Natural killer cell (primary cell): ENCODE measurements around the gene LRP1B. TPM values are rescaled to one million over a fixed set of nuclear protein-coding genes. Genes with fewer than 3 reads are reported as not detected.

Source experiments
- ATAC-seq, 3 donors: fragments of 150-1000 bp in 2 of 3; fragments of 200-7000 bp in 1 of 3; cut with Tn5 transposase; 1 replicate in 1 of 3; 2 replicates in 2 of 3; pipeline ENCODE4 v1.10.0; 2021; ENCODE audit warnings: mild to moderate bottlenecking in 2 of 3, moderate library complexity in 2 of 3
- DNase-seq, 2 donors: peaks; one replicate each; pipeline versions ENCODE4 v3.0.0 to v3.0.0-alpha.2; 2013 to 2021; ENCODE audit warnings: mixed read lengths in 1 of 2
- H3K27ac ChIP-seq: one replicate; pipeline ENCODE4 v1.5.1; 2013; ENCODE audit warnings: mild to moderate bottlenecking, low read length
- H3K27me3 ChIP-seq: one replicate; pipeline ENCODE4 v1.6.1; 2013; ENCODE audit warnings: low read length; ENCODE audit not compliant: control insufficient read depth, insufficient read depth
- H3K36me3 ChIP-seq: one replicate; pipeline ENCODE4 v1.6.1; 2013; ENCODE audit warnings: low read length; ENCODE audit not compliant: control insufficient read depth, insufficient read depth
- H3K4me1 ChIP-seq: one replicate; pipeline ENCODE4 v1.6.1; 2013; ENCODE audit warnings: low read length; ENCODE audit not compliant: control insufficient read depth, insufficient read depth
- H3K4me3 ChIP-seq: one replicate; pipeline ENCODE4 v1.5.1; 2013; ENCODE audit warnings: low read length
- H3K9me3 ChIP-seq: one replicate; pipeline ENCODE4 v1.6.1; 2013; ENCODE audit warnings: low read length; ENCODE audit not compliant: control insufficient read depth, insufficient read depth
- H3K27ac Mint-ChIP-seq, 2 donors: one replicate each; pipeline ENCODE4 v1.8.0; 2022; ENCODE audit warnings: mild to moderate bottlenecking in 2 of 2, mixed read lengths in 2 of 2, moderate library complexity in 1 of 2
- H3K27me3 Mint-ChIP-seq, 2 donors: one replicate each; pipeline ENCODE4 v1.8.0; 2022; ENCODE audit warnings: low read depth in 2 of 2, mixed read lengths in 2 of 2
- H3K36me3 Mint-ChIP-seq: one replicate; pipeline ENCODE4 v1.8.0; 2022; ENCODE audit warnings: mixed read lengths
- H3K4me1 Mint-ChIP-seq, 2 donors: one replicate each; pipeline ENCODE4 v1.8.0; 2022; ENCODE audit warnings: mixed read lengths in 2 of 2
- H3K4me3 Mint-ChIP-seq: one replicate; pipeline ENCODE4 v1.8.0; 2022; ENCODE audit warnings: mild to moderate bottlenecking, moderate library complexity, mixed read lengths
- H3K9me3 Mint-ChIP-seq, 2 donors: one replicate each; pipeline ENCODE4 v1.8.0; 2022; ENCODE audit warnings: mixed read lengths in 2 of 2
- CTCF ChIP-seq: fragments of 200-600 bp; IDR thresholded peaks from one replicate; pipeline ENCODE4 v1.8.0; 2022; ENCODE audit warnings: antibody characterized with exemption
- WGBS: methylation state at CpG from one replicate; pipeline ENCODE4 v1.1.7; 2013; ENCODE audit warnings: missing lambda C conversion rate; ENCODE audit not compliant: insufficient coverage; 5-methylcytosine and 5-hydroxymethylcytosine counted together
- intact Hi-C: fragments of 100-400 bp; cut with micrococcal nuclease; formaldehyde crosslinking; loops from one replicate; pipeline ENCODE4 v1.14.2; 2022
- total RNA-seq, 4 donors: library from RNA; stranded (reverse); fragments of 120-200 nt in 1 of 4; gene quantifications; one replicate each; pipeline versions ENCODE4 v1.2.3 to v1.2.4, GENCODE V29; 2013 to 2022

The LRP1B gene
- total RNA-seq, 3 donors from 2014 or later (not counting 1 experiment from before 2014, with no cell fraction given) = 0.05 TPM; not detected in 2

GRCh38 chr2:141611176-141611571, 519.6 kb downstream of the LRP1B start:
- Mint-ChIP-seq H3K4me1 (no peaks in the 10 kb centered on the region), H3K27ac (no peak overlapping the region), H3K27me3 (no peaks in the 10 kb centered on the region), H3K9me3 (peaks cover 11 to 13% of the 10 kb centered on the region in 2 donors), H3K36me3 (no peaks in the 10 kb centered on the region), H3K4me3 (no peak overlapping the region)
- Histone ChIP-seq H3K27ac (no peak overlapping the region), H3K4me1 (no peaks in the 10 kb centered on the region), H3K4me3 (no peak overlapping the region), H3K9me3 (no peaks in the 10 kb centered on the region), H3K36me3 (no peaks in the 10 kb centered on the region), H3K27me3 (no peaks in the 10 kb centered on the region)
- no peak for ATAC-seq
- intact Hi-C loops = no loop called here
- TF ChIP-seq CTCF = no peak
- no CpG with 5 or more reads among the region's 1 CpG for WGBS
- no peak for DNase-seq

- Histone ChIP-seq H3K27me3 (no peaks in the 10 kb centered on the region), H3K4me3 (no peak overlapping the region), H3K36me3 (no peaks in the 10 kb centered on the region), H3K9me3 (no peaks in the 10 kb centered on the region), H3K4me1 (no peaks in the 10 kb centered on the region), H3K27ac (no peak overlapping the region)
- Mint-ChIP-seq H3K4me3 (no peak overlapping the region), H3K27me3 (no peaks in the 10 kb centered on the region), H3K27ac (no peak overlapping the region), H3K4me1 (no peaks in the 10 kb centered on the region), H3K36me3 (no peaks in the 10 kb centered on the region), H3K9me3 (peaks cover 11 to 13% of the 10 kb centered on the region in 2 donors)
- intact Hi-C loops = no loop called here
- DNase-seq (no peak), ATAC-seq (no peak)
- 64% methylated on average over 3 of the region's 6 CpGs for WGBS
- TF ChIP-seq CTCF = no peak
Measured at GRCh38 chr2:141610564-141611175, 520.1 kb downstream of the LRP1B start.

GRCh38 chr2:141605163-141605562, 525.7 kb downstream of the LRP1B start:
- H3K4me3 Mint-ChIP-seq = no peak overlapping the region
- H3K36me3 Mint-ChIP-seq = no peaks in the 10 kb centered on the region
- H3K27me3 ChIP-seq = no peaks in the 10 kb centered on the region
- H3K27ac ChIP-seq = no peak overlapping the region
- peaks cover 8% of the 10 kb centered on the region for H3K9me3 ChIP-seq
- no peaks in the 10 kb centered on the region for H3K27me3 Mint-ChIP-seq
- H3K27ac Mint-ChIP-seq = no peak overlapping the region
- TF ChIP-seq CTCF = no peak
- no peaks in the 10 kb centered on the region for H3K4me1 ChIP-seq
- DNase-seq = no peak
- H3K4me1 Mint-ChIP-seq = no peaks in the 10 kb centered on the region
- intact Hi-C loops = no loop called here
- H3K36me3 ChIP-seq = no peaks in the 10 kb centered on the region
- H3K9me3 Mint-ChIP-seq = peaks cover 4 to 10% of the 10 kb centered on the region in 2 donors
- H3K4me3 ChIP-seq = no peak overlapping the region
- ATAC-seq = no peak

- H3K36me3 Mint-ChIP-seq = no peaks in the 10 kb centered on the region
- ATAC-seq = no peak
Measured at GRCh38 chr2:141601511-141602152, 529.2 kb downstream of the LRP1B start.

More at GRCh38 chr2:141601511-141602152, 529.2 kb downstream of the LRP1B start:
- no peaks in the 10 kb centered on the region for H3K27me3 ChIP-seq
- no peaks in the 10 kb centered on the region for H3K4me1 Mint-ChIP-seq
- H3K4me3 Mint-ChIP-seq = no peak overlapping the region
- no peaks in the 10 kb centered on the region for H3K36me3 ChIP-seq
- H3K27ac Mint-ChIP-seq = no peak overlapping the region
- TF ChIP-seq CTCF = no peak
- no peak overlapping the region for H3K4me3 ChIP-seq
- 78% methylated on average over 8 of the region's 8 CpGs for WGBS
- no peak overlapping the region for H3K27ac ChIP-seq
- no peaks in the 10 kb centered on the region for H3K27me3 Mint-ChIP-seq
- no peaks in the 10 kb centered on the region for H3K4me1 ChIP-seq
- intact Hi-C loops = no loop called here
- peaks cover 9 to 16% of the 10 kb centered on the region in 2 donors for H3K9me3 Mint-ChIP-seq
- H3K9me3 ChIP-seq = peaks cover 8% of the 10 kb centered on the region
- no peak for DNase-seq
